Upper lobe of right lung (tissue), 1 donor: ENCODE data around the gene AKAP14. TPM values are rescaled to one million over a fixed set of nuclear protein-coding genes. Genes with fewer than 3 reads are reported as not detected.

Source experiments
- ATAC-seq: fragments of 200-7000 bp; cut with Tn5 transposase; one replicate; pipeline ENCODE4 v1.9.1; 2020; ENCODE audit warnings: mild to moderate bottlenecking, moderate library complexity
- DNase-seq: peaks from one replicate; pipeline ENCODE4 v3.0.0-alpha.2; 2020
- H3K27ac ChIP-seq: fragments of 200-600 bp; one replicate; pipeline ENCODE4 v1.8.0; 2022
- H3K27me3 ChIP-seq: fragments of 200-600 bp; one replicate; pipeline ENCODE4 v1.8.0; 2022; ENCODE audit warnings: mild to moderate bottlenecking
- H3K36me3 ChIP-seq: fragments of 200-600 bp; one replicate; pipeline ENCODE4 v1.8.0; 2022
- H3K4me1 ChIP-seq: fragments of 200-600 bp; one replicate; pipeline ENCODE4 v1.8.0; 2022
- H3K4me3 ChIP-seq: fragments of 200-600 bp; one replicate; pipeline ENCODE4 v1.8.0; 2022; ENCODE audit warnings: mild to moderate bottlenecking
- H3K9me3 ChIP-seq: fragments of 200-600 bp; one replicate; pipeline ENCODE4 v1.8.0; 2022
- intact Hi-C: fragments of 100-400 bp; cut with DNase I; formaldehyde crosslinking; loops from one replicate; pipeline ENCODE4 v1.11.0; 2022
- total RNA-seq: library from RNA; stranded (reverse); fragmentation: NEBNext Ultra II Directional; extraction: Animal tissue kit (Norgen Biotek cat#: 25700); gene quantifications from one replicate; pipeline ENCODE4 v1.2.1, GENCODE V29; 2021
- TF ChIP-seq, protein P1 (sequence below): fragments of 200-600 bp; IDR thresholded peaks from one replicate; pipeline ENCODE4 v1.8.0; 2022; ENCODE audit warnings: antibody characterized with exemption
- donor health status: DM: no; HTN: yes; CAD: no; lungs with severe emphysema.

The AKAP14 gene
- total RNA-seq, 1 donor from 2014 or later: not detected

GRCh38 chrX:119871599-119872395, 23.9 kb upstream of the AKAP14 start, which contains the start of the genes NDUFA1 and RNF113A:
Gene NDUFA1, plus strand, starts transcription at chrX:119871832. Its CDS starts 80 bp downstream, at chrX:119871912.
Gene RNF113A, minus strand, starts transcription at chrX:119871733. Its CDS starts 120 bp downstream, at chrX:119871613.
- DNase-seq (peak; percentile 93), ATAC-seq (peak; percentile 99)
- Histone ChIP-seq H3K9me3 (no peaks in the 10 kb centered on the region), H3K4me3 (peak within 1 kb of the TSS; percentile 57), H3K27me3 (no peaks in the 10 kb centered on the region), H3K36me3 (peaks cover 4% of the 10 kb centered on the region), H3K4me1 (no peaks in the 10 kb centered on the region), H3K27ac (peak within 1 kb of the TSS; percentile 94)
- TF ChIP-seq, protein P1, sequence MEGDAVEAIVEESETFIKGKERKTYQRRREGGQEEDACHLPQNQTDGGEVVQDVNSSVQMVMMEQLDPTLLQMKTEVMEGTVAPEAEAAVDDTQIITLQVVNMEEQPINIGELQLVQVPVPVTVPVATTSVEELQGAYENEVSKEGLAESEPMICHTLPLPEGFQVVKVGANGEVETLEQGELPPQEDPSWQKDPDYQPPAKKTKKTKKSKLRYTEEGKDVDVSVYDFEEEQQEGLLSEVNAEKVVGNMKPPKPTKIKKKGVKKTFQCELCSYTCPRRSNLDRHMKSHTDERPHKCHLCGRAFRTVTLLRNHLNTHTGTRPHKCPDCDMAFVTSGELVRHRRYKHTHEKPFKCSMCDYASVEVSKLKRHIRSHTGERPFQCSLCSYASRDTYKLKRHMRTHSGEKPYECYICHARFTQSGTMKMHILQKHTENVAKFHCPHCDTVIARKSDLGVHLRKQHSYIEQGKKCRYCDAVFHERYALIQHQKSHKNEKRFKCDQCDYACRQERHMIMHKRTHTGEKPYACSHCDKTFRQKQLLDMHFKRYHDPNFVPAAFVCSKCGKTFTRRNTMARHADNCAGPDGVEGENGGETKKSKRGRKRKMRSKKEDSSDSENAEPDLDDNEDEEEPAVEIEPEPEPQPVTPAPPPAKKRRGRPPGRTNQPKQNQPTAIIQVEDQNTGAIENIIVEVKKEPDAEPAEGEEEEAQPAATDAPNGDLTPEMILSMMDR: no peak
- intact Hi-C loops: no loop called here

- no peak overlapping the region for H3K27ac ChIP-seq
- H3K9me3 ChIP-seq: no peaks in the 10 kb centered on the region
- peaks cover 16% of the 10 kb centered on the region for H3K36me3 ChIP-seq
- no peaks in the 10 kb centered on the region for H3K4me1 ChIP-seq
- H3K27me3 ChIP-seq: no peaks in the 10 kb centered on the region
- ATAC-seq: no peak
- intact Hi-C loops: no loop called here
- TF ChIP-seq, protein P1: no peak
- H3K4me3 ChIP-seq: no peak overlapping the region
- no peak for DNase-seq
These were observed 17.0 kb upstream of the AKAP14 start for GRCh38 chrX:119878740-119879139.

DNA sequence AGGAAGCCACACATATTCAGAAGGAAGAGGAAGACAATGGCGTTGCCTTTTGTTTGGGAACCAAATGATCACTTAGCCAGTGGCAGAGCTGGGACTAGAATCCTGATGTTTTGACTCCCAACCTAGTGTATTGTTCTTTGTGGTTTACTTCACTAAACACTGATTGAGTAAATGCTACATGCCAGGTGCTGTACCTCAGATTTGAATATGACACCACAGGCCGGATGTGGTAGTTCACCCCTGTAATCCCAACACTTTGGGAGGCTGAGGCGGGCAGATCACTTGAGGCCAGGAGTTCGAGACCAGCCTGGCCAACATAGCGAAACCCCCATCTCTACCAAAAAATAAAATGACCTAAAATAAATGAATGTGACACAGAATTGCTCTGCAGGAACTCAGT, 15.6 kb upstream of the AKAP14 start:
- Histone ChIP-seq H3K4me3 (no peak overlapping the region), H3K27me3 (no peaks in the 10 kb centered on the region), H3K27ac (no peak overlapping the region), H3K9me3 (no peaks in the 10 kb centered on the region), H3K36me3 (peaks cover 16% of the 10 kb centered on the region), H3K4me1 (no peaks in the 10 kb centered on the region)
- TF ChIP-seq, protein P1: no peak
- no peak for ATAC-seq
- DNase-seq: no peak
- intact Hi-C loops: no loop called here

DNA sequence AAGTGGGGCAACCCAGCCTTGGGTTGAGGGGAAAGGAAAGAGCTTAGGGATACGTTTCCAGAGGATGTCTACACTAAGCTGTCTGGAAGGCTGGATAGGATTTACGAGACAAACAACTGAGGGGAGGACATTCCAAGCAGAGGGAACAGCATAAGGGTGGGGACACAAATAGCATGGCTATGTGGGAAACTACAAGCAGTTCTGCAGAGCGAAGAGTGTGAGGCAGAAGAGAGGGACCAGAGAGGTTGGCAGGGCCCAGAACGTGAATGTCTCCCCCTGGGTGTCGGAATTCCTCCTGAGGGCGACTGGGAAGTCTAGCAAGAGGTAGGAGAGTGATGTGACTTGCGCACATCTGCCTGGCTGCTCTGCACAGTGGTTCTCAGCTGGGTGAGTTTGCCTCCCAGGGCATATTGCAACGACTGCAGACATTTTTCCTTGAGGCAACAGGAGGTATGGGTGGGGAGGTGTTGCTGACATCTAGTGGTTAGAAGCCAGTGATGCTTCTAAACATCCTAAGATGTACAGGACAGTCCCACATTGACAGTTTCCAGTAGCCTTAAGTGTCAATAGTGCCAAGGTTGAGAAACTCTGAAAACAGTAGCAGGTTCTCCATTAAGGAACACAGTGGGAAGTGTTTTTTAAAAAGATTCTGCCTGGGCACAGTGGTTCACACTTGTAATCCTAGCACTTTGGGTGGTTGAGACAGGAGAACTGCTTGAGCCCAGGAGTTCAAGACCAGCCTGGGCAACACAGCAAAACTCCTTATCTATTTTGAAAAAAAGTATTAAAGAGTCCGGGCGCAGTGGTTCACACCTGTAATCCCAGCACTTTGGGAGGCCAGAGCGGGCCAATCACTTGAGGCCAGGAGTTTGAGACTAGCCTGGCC, 14.9 kb upstream of the AKAP14 start:
- TF ChIP-seq, protein P1: peak; percentile 51
- Histone ChIP-seq H3K27me3 (no peaks in the 10 kb centered on the region), H3K4me1 (no peaks in the 10 kb centered on the region), H3K27ac (no peak overlapping the region), H3K9me3 (no peaks in the 10 kb centered on the region), H3K4me3 (no peak overlapping the region), H3K36me3 (peaks cover 16% of the 10 kb centered on the region)
- ATAC-seq: peak; percentile 90
- DNase-seq: no peak
- intact Hi-C loops: no loop called here

DNA sequence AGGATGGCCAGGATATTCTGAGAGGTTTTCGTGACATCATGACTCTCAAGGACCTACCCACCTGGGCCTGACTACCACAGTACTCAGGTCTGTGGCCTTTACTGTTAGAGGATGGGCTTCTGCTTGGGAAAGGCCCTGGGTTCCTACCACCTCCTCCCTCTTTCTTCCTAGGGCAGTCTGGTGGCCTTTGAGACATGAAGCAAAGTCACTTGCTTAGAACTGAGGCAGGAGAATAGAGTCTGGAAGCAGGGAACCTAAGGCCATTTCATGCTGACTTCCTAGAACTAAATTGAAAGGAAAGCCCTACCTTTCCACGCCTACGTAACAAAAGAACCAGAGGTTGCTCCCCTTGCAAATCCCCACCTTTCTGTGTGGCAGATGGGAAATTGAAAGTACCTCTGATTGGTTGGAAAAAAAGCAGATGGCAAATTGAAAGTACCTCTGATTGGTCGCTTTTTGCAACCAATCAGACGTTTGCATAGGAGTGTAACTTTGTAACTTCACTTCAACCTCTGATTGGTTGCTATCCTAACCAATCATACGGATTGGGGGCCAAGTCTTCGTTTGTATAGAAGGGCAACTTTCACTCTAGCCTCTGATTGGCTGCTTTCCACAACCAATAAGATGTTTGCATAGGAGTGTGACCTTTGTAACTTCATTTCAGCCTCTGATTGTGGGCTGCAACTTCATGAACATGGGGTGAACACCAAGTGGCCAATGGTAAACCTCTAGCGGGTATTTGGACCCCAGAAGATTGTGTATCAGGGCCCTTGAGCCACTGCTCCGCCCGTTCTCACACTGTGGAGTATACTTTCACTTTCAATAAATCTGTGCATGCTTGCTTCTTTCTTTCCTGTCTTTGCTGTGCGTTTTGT, 9.9 kb upstream of the AKAP14 start:
- TF ChIP-seq, protein P1: no peak
- no peaks in the 10 kb centered on the region for H3K36me3 ChIP-seq
- H3K27me3 ChIP-seq: no peaks in the 10 kb centered on the region
- ATAC-seq (peak; percentile 63), DNase-seq (no peak)
- no peak overlapping the region for H3K27ac ChIP-seq
- H3K9me3 ChIP-seq: no peaks in the 10 kb centered on the region
- no peaks in the 10 kb centered on the region for H3K4me1 ChIP-seq
- H3K4me3 ChIP-seq: no peak overlapping the region
- intact Hi-C loops: no loop called here
